Measurements from ENCODE around the gene RBBP4.

RBBP4 gene

GRCh38 chr1:32650752-32651460 is at the start of gene RBBP4:
Gene RBBP4 (plus strand): TSS chr1:32651208. CDS start chr1:32651307, 99 bp downstream.
- H3K9me3 ChIP-seq (replicated peaks in 1 of 11), result no peaks in the 10 kb centered on the region
- TF ChIP-seq Cebpa-rat (IDR thresholded peaks at IDR 0.05), result no peak
- peaks cover 38 to 52% (median 46%) of the 10 kb centered on the region in 11 experiments for H3K36me3 ChIP-seq
- peaks cover 22 to 37% (median 33%) of the 10 kb centered on the region in 11 experiments; a peak in 21 of 22 replicates for H4K20me1 ChIP-seq
- H3K4me1 ChIP-seq, result peaks cover 41 to 64% (median 54%) of the 10 kb centered on the region in 10 experiments
- peak within 1 kb of the TSS; percentile 88 to 99 (median 94) for H3K4me2 ChIP-seq
- H3K27me3 ChIP-seq, result no peaks in the 10 kb centered on the region
- H3K9ac ChIP-seq, result peak within 1 kb of the TSS; percentile 94 to 100 (median 98)
- peak within 1 kb of the TSS; percentile 64 to 85 (median 80) for H3K4me3 ChIP-seq
- H3K27ac ChIP-seq, result peak within 1 kb of the TSS; percentile 93 to 100 (median 99)

GRCh38 chr1:32605711-32606424 is 45.1 kb upstream of the RBBP4 start:
- no peak overlapping the region for H3K9ac ChIP-seq

DNA sequence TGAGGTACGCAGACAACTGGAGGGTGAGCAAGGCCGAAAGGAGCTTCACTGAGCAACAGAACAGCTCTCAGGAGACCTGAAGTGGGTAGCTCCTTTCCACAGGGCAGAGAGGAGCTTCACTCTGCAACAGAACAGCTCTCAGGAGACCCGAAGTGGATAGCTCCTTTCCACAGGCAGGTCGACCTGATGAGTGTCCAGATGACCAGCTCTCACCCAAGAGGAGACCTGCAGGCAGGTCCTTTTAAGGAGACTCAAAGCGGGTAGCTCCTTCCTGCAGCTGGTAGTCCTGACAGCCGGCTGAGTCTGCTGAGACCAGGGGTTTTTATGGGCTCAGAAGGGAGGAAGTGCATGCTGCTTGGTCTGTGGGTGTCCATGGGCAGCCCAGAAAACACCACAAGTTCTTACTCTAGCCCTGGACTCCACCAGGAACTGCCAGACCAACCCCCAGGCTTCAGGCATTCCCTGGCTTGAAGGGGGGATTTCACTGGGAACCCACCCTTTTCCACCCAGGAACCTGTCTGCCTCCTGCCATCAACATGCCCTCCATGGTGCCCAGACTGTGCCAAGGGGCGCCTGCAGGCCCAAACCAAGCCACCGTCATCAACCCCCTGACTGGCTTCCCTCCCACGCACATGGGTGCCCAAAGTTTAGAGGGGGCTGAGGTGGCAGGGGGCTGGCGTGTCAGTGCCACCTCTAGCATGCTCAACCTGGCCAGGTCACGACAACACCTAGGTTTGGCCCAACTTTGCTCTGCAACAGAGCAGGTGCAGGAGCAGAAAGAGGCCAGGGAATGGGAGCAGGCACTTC is 44.2 kb upstream of the RBBP4 start:
- H3K4me3 ChIP-seq, result no peak overlapping the region
- peaks cover 0 to under 1% (median 0%) of the 10 kb centered on the region in 11 experiments; a peak in 4 of 22 replicates for H3K27me3 ChIP-seq
- H3K36me3 ChIP-seq, result peaks cover 0 to 5% (median 0%) of the 10 kb centered on the region in 11 experiments; a peak in 3 of 22 replicates
- H3K9ac ChIP-seq, result no peak overlapping the region
- H3K27ac ChIP-seq, result no peak overlapping the region
- no peak overlapping the region for H3K4me2 ChIP-seq
- H3K9me3 ChIP-seq (replicated peaks in 1 of 11), result peaks cover 0 to 8% (median 0%) of the 10 kb centered on the region in 11 experiments; a peak in 3 of 22 replicates
- H4K20me1 ChIP-seq, result no peaks in the 10 kb centered on the region
- H3K4me1 ChIP-seq, result peaks cover 0 to 6% (median 0%) of the 10 kb centered on the region in 10 experiments; a peak in 2 of 20 replicates
- TF ChIP-seq Cebpa-rat (IDR thresholded peaks at IDR 0.05), result no peak

More at GRCh38 chr1:32605711-32606424, 45.1 kb upstream of the RBBP4 start:
- Histone ChIP-seq H3K27me3 (no peaks in the 10 kb centered on the region), H3K4me3 (no peak overlapping the region), H3K4me2 (no peak overlapping the region), H3K36me3 (peaks cover 0 to 5% (median 0%) of the 10 kb centered on the region in 11 experiments; a peak in 3 of 22 replicates), H3K9me3 (replicated peaks in 1 of 11) (peaks cover 0 to 8% (median 0%) of the 10 kb centered on the region in 11 experiments; a peak in 3 of 22 replicates), H4K20me1 (no peaks in the 10 kb centered on the region), H3K27ac (no peak overlapping the region), H3K4me1 (peaks cover 0 to 6% (median 0%) of the 10 kb centered on the region in 10 experiments; a peak in 2 of 20 replicates)
- no peak for TF ChIP-seq Cebpa-rat (IDR thresholded peaks at IDR 0.05)

- Histone ChIP-seq H3K27me3 (peaks cover 6 to 19% (median 14%) of the 10 kb centered on the region in 11 experiments; a peak in 19 of 22 replicates), H3K36me3 (peaks cover 0 to 5% (median 0%) of the 10 kb centered on the region in 11 experiments; a peak in 3 of 22 replicates)
Observed at GRCh38 chr1:32609180-32609579, 41.8 kb upstream of the RBBP4 start.

GRCh38 chr1:32611859-32612188 is 39.2 kb upstream of the RBBP4 start:
- Histone ChIP-seq H3K4me3 (peak overlapping the region in 7 of 10 experiments; percentile 27 to 55 (median 38); a peak in 8 of 20 replicates), H4K20me1 (no peaks in the 10 kb centered on the region), H3K27me3 (peaks cover 6 to 19% (median 14%) of the 10 kb centered on the region in 11 experiments; a peak in 19 of 22 replicates), H3K4me1 (peaks cover 0 to 15% (median 9%) of the 10 kb centered on the region in 10 experiments; a peak in 11 of 20 replicates), H3K9me3 (replicated peaks in 1 of 11) (peaks cover 0 to 6% (median 0%) of the 10 kb centered on the region in 11 experiments; a peak in 3 of 22 replicates), H3K27ac (no peak overlapping the region), H3K9ac (no peak overlapping the region), H3K36me3 (peaks cover 0 to 3% (median 0%) of the 10 kb centered on the region in 11 experiments; a peak in 2 of 22 replicates), H3K4me2 (peak overlapping the region; percentile 47 to 88 (median 66))
- no peak for TF ChIP-seq Cebpa-rat (IDR thresholded peaks at IDR 0.05)

More at GRCh38 chr1:32609180-32609579, 41.8 kb upstream of the RBBP4 start:
- Histone ChIP-seq H3K9me3 (replicated peaks in 1 of 11) (peaks cover 0 to 8% (median 0%) of the 10 kb centered on the region in 11 experiments; a peak in 3 of 22 replicates), H3K27ac (no peak overlapping the region), H3K4me3 (no peak overlapping the region), H3K4me1 (peaks cover 0 to 19% (median 9%) of the 10 kb centered on the region in 10 experiments; a peak in 11 of 20 replicates), H3K9ac (no peak overlapping the region), H4K20me1 (no peaks in the 10 kb centered on the region), H3K4me2 (no peak overlapping the region)
- no peak for TF ChIP-seq Cebpa-rat (IDR thresholded peaks at IDR 0.05)

- peaks cover 0 to 13% (median 9%) of the 10 kb centered on the region in 10 experiments; a peak in 10 of 20 replicates for H3K4me1 ChIP-seq
- H3K27ac ChIP-seq, result no peak overlapping the region
- peak overlapping the region in 2 of 11 experiments; percentile 9 to 13; a peak in 1 of 22 replicates for H3K9ac ChIP-seq
- H3K4me2 ChIP-seq, result peak overlapping the region; percentile 47 to 88 (median 66)
- no peaks in the 10 kb centered on the region for H4K20me1 ChIP-seq
- H3K36me3 ChIP-seq, result peaks cover 0 to 3% (median 0%) of the 10 kb centered on the region in 11 experiments; a peak in 3 of 22 replicates
- peaks cover 6 to 19% (median 14%) of the 10 kb centered on the region in 11 experiments; a peak in 19 of 22 replicates for H3K27me3 ChIP-seq
- no peak for TF ChIP-seq Cebpa-rat (IDR thresholded peaks at IDR 0.05)
- peak overlapping the region; percentile 16 to 55 (median 30); a peak in 13 of 20 replicates for H3K4me3 ChIP-seq
- peaks cover 0 to under 1% (median 0%) of the 10 kb centered on the region in 11 experiments; a peak in 3 of 22 replicates for H3K9me3 ChIP-seq (replicated peaks in 1 of 11)
Observed at GRCh38 chr1:32612189-32612881, 38.7 kb upstream of the RBBP4 start.

- no peak overlapping the region for H3K4me3 ChIP-seq
- peaks cover 0 to 13% (median 9%) of the 10 kb centered on the region in 10 experiments; a peak in 10 of 20 replicates for H3K4me1 ChIP-seq
- H3K4me2 ChIP-seq, result no peak overlapping the region
- no peak overlapping the region for H3K9ac ChIP-seq
- peaks cover 6 to 19% (median 14%) of the 10 kb centered on the region in 11 experiments; a peak in 19 of 22 replicates for H3K27me3 ChIP-seq
- no peak for TF ChIP-seq Cebpa-rat (IDR thresholded peaks at IDR 0.05)
- H3K36me3 ChIP-seq, result peaks cover 0 to 7% (median under 1%) of the 10 kb centered on the region in 11 experiments; a peak in 8 of 22 replicates
- peaks cover 0 to 2% (median 0%) of the 10 kb centered on the region in 11 experiments; a peak in 2 of 22 replicates for H3K9me3 ChIP-seq (replicated peaks in 1 of 11)
- no peaks in the 10 kb centered on the region for H4K20me1 ChIP-seq
- no peak overlapping the region for H3K27ac ChIP-seq
Observed at GRCh38 chr1:32613472-32613871, 37.5 kb upstream of the RBBP4 start.
